Liver (tissue), 9 donors: Measurements from ENCODE around the gene PIP5KL1. TPM values are rescaled to one million over a fixed set of nuclear protein-coding genes. Genes with fewer than 3 reads are reported as not detected.

Experiments
- DNase-seq: peaks from one replicate; pipeline ENCODE4 v3.0.0-alpha.2; 2017; ENCODE audit warnings: low spot score
- H3K27ac ChIP-seq, 2 donors: one replicate each; pipeline ENCODE4 v1.7.0; 2013; ENCODE audit warnings: inconsistent platforms in 2 of 2, low read length in 2 of 2, control low read depth in 1 of 2, low read depth in 1 of 2, mild to moderate bottlenecking in 1 of 2
- H3K27me3 ChIP-seq, 4 donors: one replicate each; pipeline versions ENCODE4 v1.6.1 to v1.7.0; 2013; ENCODE audit warnings: low read length in 3 of 4, inconsistent platforms in 1 of 4, mild to moderate bottlenecking in 1 of 4, moderate library complexity in 1 of 4; ENCODE audit not compliant: control insufficient read depth in 4 of 4, insufficient read depth in 4 of 4
- H3K36me3 ChIP-seq, 4 donors: one replicate each; pipeline versions ENCODE4 v1.6.1 to v1.7.0; 2013; ENCODE audit warnings: low read length in 3 of 4, mild to moderate bottlenecking in 3 of 4, low read depth in 1 of 4, moderate library complexity in 1 of 4; ENCODE audit not compliant: control insufficient read depth in 4 of 4, insufficient read depth in 3 of 4
- H3K4me1 ChIP-seq, 4 donors: one replicate each; pipeline versions ENCODE4 v1.6.1 to v1.7.0; 2013; ENCODE audit warnings: low read length in 3 of 4, mild to moderate bottlenecking in 3 of 4, moderate library complexity in 1 of 4; ENCODE audit not compliant: control insufficient read depth in 4 of 4, insufficient read depth in 4 of 4
- H3K4me3 ChIP-seq, 3 donors: one replicate each; pipeline versions ENCODE4 v1.6.1 to v1.7.0; 2013; ENCODE audit warnings: low read length in 3 of 3, control low read depth in 1 of 3, low read depth in 1 of 3, mild to moderate bottlenecking in 1 of 3
- H3K9ac ChIP-seq, 2 donors: one replicate each; pipeline ENCODE4 v1.7.0; 2013; ENCODE audit warnings: low read length in 2 of 2, mild to moderate bottlenecking in 2 of 2, moderate library complexity in 2 of 2, control low read depth in 1 of 2, low read depth in 1 of 2
- H3K9me3 ChIP-seq, 4 donors: one replicate each; pipeline versions ENCODE4 v1.6.1 to v1.7.0; 2013; ENCODE audit warnings: low read length in 3 of 4; ENCODE audit not compliant: control insufficient read depth in 4 of 4
- ATF3 ChIP-seq: IDR thresholded peaks from 2 replicates; pipeline ENCODE4 v1.6.1; 2016; ENCODE audit warnings: antibody characterized with exemption
- CTCF ChIP-seq: fragments of 150-350 bp; IDR thresholded peaks from 2 replicates; pipeline ENCODE4 v1.5.1; 2017; ENCODE audit warnings: improper control_type of control experiment, low read depth, low read length; ENCODE audit not compliant: missing input control
- EGR1 ChIP-seq, 2 donors: IDR thresholded peaks; 2 replicates each; pipeline ENCODE4 v1.6.1; 2016 to 2018; ENCODE audit warnings: antibody characterized with exemption in 2 of 2, low read depth in 2 of 2
- FOXA1 ChIP-seq: IDR thresholded peaks from 2 replicates; pipeline ENCODE4 v1.6.1; 2016; ENCODE audit warnings: antibody characterized with exemption
- FOXA2 ChIP-seq: IDR thresholded peaks from 2 replicates; pipeline ENCODE4 v1.6.1; 2016; ENCODE audit warnings: antibody characterized with exemption
- HNF4A ChIP-seq, 2 donors: conservative IDR thresholded peaks; 2 replicates each; pipeline ENCODE4 v1.6.1; 2016; ENCODE audit warnings: antibody characterized with exemption in 2 of 2, mild to moderate bottlenecking in 2 of 2
- JUND ChIP-seq, 2 donors: IDR thresholded peaks; 2 replicates each; pipeline ENCODE4 v1.6.1; 2016; ENCODE audit warnings: antibody characterized with exemption in 2 of 2
- MAX ChIP-seq: IDR thresholded peaks from 2 replicates; pipeline ENCODE4 v1.6.1; 2016; ENCODE audit warnings: antibody characterized with exemption
- NR2F2 ChIP-seq: IDR thresholded peaks from 2 replicates; pipeline ENCODE4 v1.6.1; 2016; ENCODE audit warnings: antibody characterized with exemption
- RAD21 ChIP-seq, 2 donors: IDR thresholded peaks; 2 replicates each; pipeline ENCODE4 v1.6.1; 2016; ENCODE audit warnings: antibody characterized with exemption in 2 of 2, mild to moderate bottlenecking in 2 of 2
- REST ChIP-seq: IDR thresholded peaks from 2 replicates; pipeline ENCODE4 v1.6.1; 2016; ENCODE audit warnings: antibody characterized with exemption, mild to moderate bottlenecking
- RXRA ChIP-seq, 2 donors: IDR thresholded peaks; 2 replicates each; pipeline ENCODE4 v1.6.1; 2017 to 2018; ENCODE audit warnings: antibody characterized with exemption in 2 of 2, mild to moderate bottlenecking in 1 of 2
- SP1 ChIP-seq: IDR thresholded peaks from 2 replicates; pipeline ENCODE4 v1.6.1; 2018; ENCODE audit warnings: antibody characterized with exemption, mild to moderate bottlenecking
- TAF1 ChIP-seq: conservative IDR thresholded peaks from 2 replicates; pipeline ENCODE4 v1.6.1; 2016; ENCODE audit warnings: antibody characterized with exemption, mild to moderate bottlenecking
- WGBS: extraction: QIAGEN DNeasy Blood & Tissue Kit; methylation state at CpG from one replicate; pipeline ENCODE4 v1.1.7; 2013; 5-methylcytosine and 5-hydroxymethylcytosine counted together
- polyA plus RNA-seq, 2 donors: library from polyadenylated mRNA; stranded (reverse) in 1 of 2; unstranded in 1 of 2; fragments of 200-250 nt in 1 of 2; fragments of >200 nt in 1 of 2; fragmentation: Nextera tagmentation in 1 of 2; extraction: Ambion mirVana in 1 of 2; gene quantifications; one replicate each; pipeline versions ENCODE4 v1.2.1 to v1.2.3, GENCODE V29; 2013 to 2015
- total RNA-seq, 2 donors: library from RNA; depleted of rRNA; stranded (reverse); fragments of >200 nt; gene quantifications; one replicate each; pipeline ENCODE4 v1.2.3, GENCODE V29; 2014
- donor health status: healthy.
- donor health status: healthy.
- donor health status: healthy.
- donor health status: healthy.
- donor health status: healthy.

Gene PIP5KL1
- total and polyA plus RNA-seq, 4 donors: 0.06 to 1.5 (median 0.49) TPM

- WGBS: 10% methylated on average over 45 of the region's 45 CpGs
- no peak for TF ChIP-seq RXRA (IDR thresholded peaks at IDR 0.05)
- TF ChIP-seq RAD21 (IDR thresholded peaks at IDR 0.05): peak; percentile 92 to 97
- TF ChIP-seq CTCF: peak; percentile 95
- Histone ChIP-seq H3K9ac (no peak overlapping the region), H3K27ac (no peak overlapping the region), H3K9me3 (no peaks in the 10 kb centered on the region), H3K4me1 (peaks cover under 1 to 16% (median 9%) of the 10 kb centered on the region in 4 donors), H3K36me3 (no peaks in the 10 kb centered on the region), H3K27me3 (peaks cover 0 to 2% (median 0%) of the 10 kb centered on the region in 4 donors), H3K4me3 (peak overlapping the region in 1 of 3 donors; percentile 17)
- peak; percentile 87 for DNase-seq
Observed at GRCh38 chr9:127921557-127922120, 8.9 kb downstream of the PIP5KL1 start.

GRCh38 chr9:127920794-127921193 is 9.8 kb downstream of the PIP5KL1 start:
- no peak overlapping the region for H3K9ac ChIP-seq
- peaks cover 7 to 24% (median 13%) of the 10 kb centered on the region in 4 donors for H3K4me1 ChIP-seq
- no peak for TF ChIP-seq HNF4A (conservative IDR thresholded peaks at IDR 0.05)
- no peak for TF ChIP-seq RAD21 (IDR thresholded peaks at IDR 0.05)
- TF ChIP-seq MAX: no peak
- no peak for TF ChIP-seq FOXA1
- no peak for TF ChIP-seq RXRA (IDR thresholded peaks at IDR 0.05)
- no peak for TF ChIP-seq TAF1
- no peak for TF ChIP-seq FOXA2
- no peak for TF ChIP-seq ATF3
- TF ChIP-seq CTCF: no peak
- TF ChIP-seq SP1: no peak
- H3K9me3 ChIP-seq: no peaks in the 10 kb centered on the region
- 84% methylated on average over 7 of the region's 7 CpGs for WGBS
- no peaks in the 10 kb centered on the region for H3K27me3 ChIP-seq
- H3K36me3 ChIP-seq: no peaks in the 10 kb centered on the region
- no peak overlapping the region for H3K27ac ChIP-seq
- H3K4me3 ChIP-seq: no peak overlapping the region
- no peak for DNase-seq

- H3K4me1 ChIP-seq: peaks cover 7 to 32% (median 18%) of the 10 kb centered on the region in 4 donors
- peak overlapping the region in 1 of 2 donors; percentile 29 for H3K27ac ChIP-seq
- H3K9ac ChIP-seq: no peak overlapping the region
- no peak overlapping the region for H3K4me3 ChIP-seq
- DNase-seq: no peak
- 48% methylated on average over 8 of the region's 8 CpGs for WGBS
- no peaks in the 10 kb centered on the region for H3K36me3 ChIP-seq
- no peaks in the 10 kb centered on the region for H3K27me3 ChIP-seq
- H3K9me3 ChIP-seq: no peaks in the 10 kb centered on the region
- TF ChIP-seq RAD21 (IDR thresholded peaks at IDR 0.05): peak in 1 of 2 donors; percentile 33
- peak; percentile 82 for TF ChIP-seq SP1
- no peak for TF ChIP-seq NR2F2
- TF ChIP-seq MAX: peak; percentile 82
- no peak for TF ChIP-seq TAF1
- peak; percentile 96 to 97 for TF ChIP-seq JUND (IDR thresholded peaks at IDR 0.05)
- peak in 1 of 2 donors; percentile 83 for TF ChIP-seq EGR1 (IDR thresholded peaks at IDR 0.05; ENCODE audit: low read depth in 2 of 2)
- TF ChIP-seq ATF3: peak; percentile 84
- TF ChIP-seq RXRA (IDR thresholded peaks at IDR 0.05): peak; percentile 74 to 86
- TF ChIP-seq REST: peak; percentile 32
- no peak for TF ChIP-seq CTCF
Observed at GRCh38 chr9:127919253-127919815, 11.2 kb downstream of the PIP5KL1 start.
